Stimulated activated CD8-positive, alpha-beta memory T cell treated with anti-CD3 and anti-CD28 coated beads, Interleukin-15, amount 100 ng/mL, for 48 hours (primary cell): Measurements from ENCODE around the gene CRYGA.

Experiments
- DNase-seq, 2 donors: peaks; one replicate each; pipeline ENCODE4 v3.0.0-alpha.2; 2020; ENCODE audit warnings: low read depth in 2 of 2

The CRYGA gene

GRCh38 chr2:208163489-208163888, at the start of gene CRYGA:
Gene CRYGA (minus strand): TSS chr2:208163589. CDS start chr2:208163556, 33 bp downstream.
- no peak for DNase-seq

DNA sequence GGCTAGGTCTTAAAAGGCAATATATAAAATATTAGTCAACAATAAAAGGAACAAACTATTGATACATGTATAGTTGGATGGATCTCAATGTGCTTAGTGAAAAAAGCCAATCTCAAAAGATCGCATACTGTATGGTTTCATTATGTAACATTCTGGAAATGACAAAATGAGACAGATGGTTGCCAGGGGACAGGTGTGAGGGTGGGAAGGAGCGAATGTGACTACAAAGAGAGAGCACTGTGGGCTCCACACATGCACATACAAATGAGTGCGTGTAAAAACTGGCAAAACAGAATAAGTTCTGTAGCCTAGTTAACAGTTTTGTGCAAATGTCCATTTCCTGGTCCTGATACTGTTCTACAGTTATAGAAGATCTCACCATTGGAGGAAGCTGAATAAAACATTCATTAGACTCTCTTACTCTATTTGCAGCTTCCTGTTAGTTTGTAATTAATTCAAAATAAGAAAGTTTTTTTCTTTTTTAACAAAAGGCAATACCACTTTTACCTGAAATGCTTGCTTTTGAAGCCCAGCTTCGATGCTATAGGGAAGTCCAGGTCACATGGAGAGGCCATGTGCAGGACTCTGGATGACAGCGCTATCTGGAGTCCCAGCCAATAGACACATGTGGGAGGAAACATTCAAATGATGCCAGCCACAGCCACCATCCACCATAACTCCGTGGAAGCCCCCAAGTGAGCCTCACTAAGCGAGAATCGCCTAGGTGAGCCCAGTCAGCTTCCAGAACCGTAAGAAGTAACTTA, 47.5 kb upstream of the CRYGA start:
- DNase-seq = no peak

GRCh38 chr2:208208335-208209085, 45.1 kb upstream of the CRYGA start:
- no peak for DNase-seq

- no peak for DNase-seq
Observed at GRCh38 chr2:208207769-208208168, 44.4 kb upstream of the CRYGA start.

- DNase-seq = no peak
Observed at GRCh38 chr2:208204166-208204565, 40.8 kb upstream of the CRYGA start.

- DNase-seq = no peak
Observed at GRCh38 chr2:208195531-208195930, 32.1 kb upstream of the CRYGA start.

GRCh38 chr2:208192611-208193236, 29.3 kb upstream of the CRYGA start:
- DNase-seq = no peak

GRCh38 chr2:208189810-208190503, 26.6 kb upstream of the CRYGA start, which contains the start of gene C2orf80:
Gene C2orf80 (minus strand): TSS chr2:208190030. CDS start chr2:208186986, 3,044 bp downstream.
- DNase-seq = no peak

GRCh38 chr2:208189069-208189809, 25.9 kb upstream of the CRYGA start:
- no peak for DNase-seq

DNA sequence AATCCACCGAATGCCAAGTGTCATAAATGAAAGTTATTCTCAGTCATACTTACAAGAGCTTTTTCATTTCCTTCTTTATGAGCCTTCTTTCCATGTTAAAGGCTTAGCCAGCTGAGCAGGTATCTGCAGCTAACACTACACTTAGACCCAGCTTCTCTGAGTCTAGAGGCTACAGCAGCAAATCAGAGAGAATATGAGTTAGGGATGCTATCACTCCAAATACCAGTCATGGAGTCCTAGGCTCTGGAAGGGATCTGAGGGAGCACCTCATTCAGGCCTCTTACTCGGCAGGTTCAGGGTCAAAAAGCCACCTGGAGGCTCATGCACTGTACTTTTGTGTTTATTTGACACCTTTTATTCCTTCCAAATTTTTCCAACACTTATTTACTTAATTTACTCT, 23.5 kb upstream of the CRYGA start:
- no peak for DNase-seq

- DNase-seq = no peak
Observed at GRCh38 chr2:208186465-208186864, 23.1 kb upstream of the CRYGA start.

- DNase-seq = no peak
Observed at GRCh38 chr2:208183972-208184705, 20.8 kb upstream of the CRYGA start.

DNA sequence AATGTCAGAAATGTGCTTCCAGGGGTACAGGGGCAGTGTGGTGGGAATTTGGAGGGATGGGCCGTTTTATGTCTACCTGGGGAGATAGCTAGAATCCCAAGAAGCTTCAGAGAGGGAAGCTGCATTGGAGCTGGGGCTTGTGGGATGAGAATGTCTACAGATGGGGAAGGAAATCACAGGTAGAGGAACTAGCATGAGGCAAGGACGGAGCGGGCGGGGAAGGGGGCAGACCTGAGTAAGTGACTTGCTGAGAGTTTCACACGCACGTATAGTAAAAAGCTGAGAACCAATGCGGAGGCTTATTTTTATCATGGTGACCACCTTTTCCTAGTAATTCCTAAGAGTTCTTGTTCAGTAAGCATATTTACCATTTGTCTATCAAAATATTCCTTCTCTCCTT, 20.1 kb upstream of the CRYGA start:
- DNase-seq = no peak

DNA sequence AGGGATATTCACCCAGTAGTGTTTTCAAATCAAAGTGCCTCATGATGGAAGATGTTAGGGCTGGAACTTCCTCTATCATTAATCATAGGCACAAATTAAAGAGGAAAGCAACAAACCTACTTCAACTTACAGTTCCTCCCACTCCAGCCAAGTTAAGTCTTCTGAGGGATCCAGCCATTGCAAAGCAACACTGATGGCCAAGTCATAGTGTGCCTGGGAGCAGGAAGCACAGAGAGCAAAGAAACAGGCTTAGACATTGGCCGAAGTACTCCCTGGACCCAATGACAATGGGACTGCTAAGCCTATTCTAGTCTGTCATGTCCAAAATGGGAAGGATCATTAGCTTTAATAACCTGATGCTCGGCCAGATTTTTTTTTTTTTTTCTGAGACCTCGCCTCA, 19.4 kb upstream of the CRYGA start:
- no peak for DNase-seq

GRCh38 chr2:208179028-208179609, 15.7 kb upstream of the CRYGA start:
- DNase-seq = no peak

DNA sequence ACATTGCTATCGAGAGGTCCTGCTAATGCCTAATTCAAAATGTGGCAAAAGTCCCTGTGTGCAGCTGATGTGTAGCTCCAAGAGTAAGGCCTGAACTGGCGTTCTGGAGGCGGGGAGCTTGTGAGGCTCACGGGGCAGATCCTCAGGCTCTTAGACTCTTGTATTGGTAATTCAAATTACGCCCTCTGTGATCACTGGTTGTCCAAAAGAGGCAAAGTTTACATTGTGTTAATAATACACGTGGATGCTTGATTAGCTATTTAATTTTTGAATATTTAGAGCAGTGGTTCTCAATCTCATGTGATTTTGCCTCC, 12.4 kb upstream of the CRYGA start:
- DNase-seq = no peak

GRCh38 chr2:208175069-208175839, 11.9 kb upstream of the CRYGA start:
- DNase-seq = peak; percentile 23 to 27

DNA sequence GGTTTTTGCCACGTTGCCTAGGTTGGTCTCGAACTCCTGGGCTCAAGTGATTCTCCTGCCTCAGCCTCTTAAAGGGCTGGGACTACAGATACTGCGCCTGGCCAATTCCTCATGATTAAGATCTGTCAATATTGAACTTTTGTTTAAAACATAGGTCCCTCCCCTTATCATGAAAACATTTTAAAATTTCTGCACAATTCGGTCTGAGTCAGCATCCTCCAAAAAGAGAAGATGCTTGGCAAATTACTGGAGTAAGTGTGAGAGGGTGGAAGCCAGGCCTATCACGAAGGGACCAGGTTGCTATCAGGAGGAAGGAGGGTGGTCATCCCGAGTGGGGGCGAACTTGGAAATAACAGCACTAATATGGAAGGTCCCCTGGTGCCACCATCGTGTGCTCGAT, 10.8 kb upstream of the CRYGA start:
- no peak for DNase-seq

GRCh38 chr2:208172125-208172524, 8.7 kb upstream of the CRYGA start:
- DNase-seq = no peak
